Mesenchymal stem cell (in vitro differentiated cells and primary cell): ENCODE results near the gene AFDN.

Experiments
- DNase-seq: peaks from one replicate; pipeline ENCODE4 v3.0.0-alpha.2; 2013
- H2AFZ ChIP-seq: one replicate; pipeline ENCODE4 v1.6.1; 2013; ENCODE audit warnings: low read depth, mild to moderate bottlenecking, control low read depth, inconsistent platforms, low read length, moderate library complexity
- H2AK5ac ChIP-seq: 2 replicates; pipeline ENCODE4 v1.6.1; 2013; ENCODE audit warnings: low read length, moderate library complexity, mild to moderate bottlenecking, inconsistent platforms; ENCODE audit not compliant: severe bottlenecking
- H2BK120ac ChIP-seq: one replicate; pipeline ENCODE4 v1.6.1; 2013; ENCODE audit warnings: low read depth, mild to moderate bottlenecking, inconsistent platforms, low read length, moderate library complexity
- H2BK12ac ChIP-seq, 2 experiments: one replicate each; pipeline ENCODE4 v1.6.1; 2013; ENCODE audit warnings: inconsistent platforms in 2 of 2, low read length in 2 of 2, mild to moderate bottlenecking in 2 of 2, moderate library complexity in 2 of 2, control low read depth in 1 of 2
- H2BK15ac ChIP-seq: one replicate; pipeline ENCODE4 v1.6.1; 2013; ENCODE audit warnings: mild to moderate bottlenecking, low read depth, inconsistent platforms; ENCODE audit not compliant: poor library complexity, severe bottlenecking
- H2BK5ac ChIP-seq: 2 replicates; pipeline ENCODE4 v1.6.1; 2013; ENCODE audit warnings: low read depth, mild to moderate bottlenecking, low read length, control low read depth, inconsistent platforms; ENCODE audit not compliant: poor library complexity, severe bottlenecking
- H3K14ac ChIP-seq, 2 experiments: one replicate each; pipeline ENCODE4 v1.6.1; 2013; ENCODE audit warnings: inconsistent platforms in 2 of 2, low read length in 2 of 2, control low read depth in 1 of 2, mild to moderate bottlenecking in 1 of 2, moderate library complexity in 1 of 2
- H3K18ac ChIP-seq, 2 experiments: one replicate each; pipeline ENCODE4 v1.6.1; 2013; ENCODE audit warnings: inconsistent platforms in 2 of 2, low read length in 2 of 2, control low read depth in 1 of 2, low read depth in 1 of 2, mild to moderate bottlenecking in 1 of 2
- H3K23ac ChIP-seq, 2 experiments: one replicate each; pipeline ENCODE4 v1.6.1; 2013; ENCODE audit warnings: inconsistent platforms in 2 of 2, low read length in 2 of 2, mild to moderate bottlenecking in 2 of 2, moderate library complexity in 2 of 2, control low read depth in 1 of 2
- H3K27ac ChIP-seq: 2 replicates; pipeline ENCODE4 v1.5.1; 2013; ENCODE audit warnings: mild to moderate bottlenecking, moderate library complexity, low read length, control low read depth, inconsistent platforms; ENCODE audit not compliant: poor library complexity, severe bottlenecking
- H3K27me3 ChIP-seq, 2 experiments: 2 replicates each; pipeline versions ENCODE4 v1.6.1 to v1.7.0; 2013; ENCODE audit warnings: low read length in 2 of 2, mild to moderate bottlenecking in 2 of 2, moderate library complexity in 2 of 2, control low read depth in 1 of 2, inconsistent platforms in 1 of 2; ENCODE audit not compliant: control insufficient read depth in 1 of 2, insufficient read depth in 1 of 2
- H3K36me3 ChIP-seq, 2 experiments: 2 replicates each; pipeline versions ENCODE4 v1.6.1 to v1.7.0; 2013; ENCODE audit warnings: low read length in 2 of 2, control low read depth in 1 of 2, inconsistent platforms in 1 of 2, low read depth in 1 of 2, mild to moderate bottlenecking in 1 of 2; ENCODE audit not compliant: insufficient read depth in 2 of 2, control insufficient read depth in 1 of 2
- H3K4ac ChIP-seq, 2 experiments: one replicate each; pipeline ENCODE4 v1.6.1; 2013; ENCODE audit warnings: inconsistent platforms in 2 of 2, low read length in 2 of 2, mild to moderate bottlenecking in 2 of 2, moderate library complexity in 2 of 2, control low read depth in 1 of 2, low read depth in 1 of 2
- H3K4me1 ChIP-seq: 2 replicates; pipeline ENCODE4 v1.6.1; 2013; ENCODE audit warnings: low read depth, low read length, control low read depth; ENCODE audit not compliant: control insufficient read depth, insufficient read depth
- H3K4me2 ChIP-seq: 2 replicates; pipeline ENCODE4 v1.6.1; 2013; ENCODE audit warnings: low read length, mild to moderate bottlenecking, inconsistent platforms; ENCODE audit not compliant: poor library complexity, severe bottlenecking
- H3K4me3 ChIP-seq, 2 experiments: 2 replicates each; pipeline versions ENCODE4 v1.5.1 to v1.7.0; 2013; ENCODE audit warnings: low read length in 2 of 2, mild to moderate bottlenecking in 2 of 2, control low read depth in 1 of 2, low read depth in 1 of 2; ENCODE audit not compliant: insufficient read depth in 1 of 2
- H3K79me1 ChIP-seq: replicated peaks from 2 replicates; pipeline ENCODE4 v1.6.1; 2013; ENCODE audit warnings: mild to moderate bottlenecking, control low read depth, low read length, inconsistent platforms; ENCODE audit not compliant: poor library complexity, severe bottlenecking
- H3K9ac ChIP-seq: 2 replicates; pipeline ENCODE4 v1.7.0; 2013; ENCODE audit warnings: mild to moderate bottlenecking, low read length, moderate library complexity
- H3K9me3 ChIP-seq: 2 replicates; pipeline ENCODE4 v1.7.0; 2013; ENCODE audit warnings: mild to moderate bottlenecking, low read length; ENCODE audit not compliant: control insufficient read depth
- H4K8ac ChIP-seq: one replicate; pipeline ENCODE4 v1.6.1; 2013; ENCODE audit warnings: inconsistent platforms, mild to moderate bottlenecking, low read length, moderate library complexity
- H4K91ac ChIP-seq: one replicate; pipeline ENCODE4 v1.6.1; 2013; ENCODE audit warnings: mild to moderate bottlenecking, low read length, inconsistent platforms
- WGBS: methylation state at CpG from one replicate; pipeline ENCODE4 v1.1.7; 2013; ENCODE audit warnings: mixed read lengths; 5-methylcytosine and 5-hydroxymethylcytosine counted together

The AFDN gene

DNA sequence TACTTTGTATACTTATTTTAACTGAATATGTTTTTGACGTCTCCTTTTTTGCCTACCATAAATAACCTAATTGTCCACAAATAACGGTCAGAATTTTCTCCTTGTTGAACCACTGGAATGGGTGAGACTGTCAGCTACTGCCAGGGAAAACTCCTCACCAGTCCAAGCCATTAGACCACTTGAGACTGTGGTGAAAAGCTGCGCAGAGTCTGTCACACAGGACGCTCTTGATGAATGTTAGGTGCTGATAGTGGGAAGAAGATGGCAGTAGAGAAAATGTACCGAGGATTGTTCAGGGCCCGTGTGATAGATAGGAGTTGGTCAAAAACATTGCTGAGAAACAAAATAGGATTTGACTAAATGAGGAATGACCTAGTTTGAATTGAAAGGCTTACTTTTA, 95.1 kb downstream of the AFDN start:
- no peak overlapping the region for H3K27ac ChIP-seq
- H3K9ac ChIP-seq, result no peak overlapping the region
- H2BK12ac ChIP-seq, result no peak overlapping the region
- no peak overlapping the region for H2BK120ac ChIP-seq
- no peak overlapping the region for H3K23ac ChIP-seq
- no peak overlapping the region for H2BK5ac ChIP-seq
- H4K91ac ChIP-seq, result no peak overlapping the region
- no peak overlapping the region for H3K18ac ChIP-seq
- WGBS, result 96% methylated on average over 6 of the region's 6 CpGs
- no peak overlapping the region for H2BK15ac ChIP-seq
- H3K4me3 ChIP-seq, result no peak overlapping the region
- DNase-seq, result no peak
- no peaks in the 10 kb centered on the region for H3K4me1 ChIP-seq
- H2AK5ac ChIP-seq, result no peak overlapping the region
- no peaks in the 10 kb centered on the region for H3K9me3 ChIP-seq
- no peak overlapping the region for H3K4ac ChIP-seq
- H3K27me3 ChIP-seq, result no peaks in the 10 kb centered on the region
- no peaks in the 10 kb centered on the region for H3K79me1 ChIP-seq
- H3K14ac ChIP-seq, result no peak overlapping the region
- H4K8ac ChIP-seq, result no peak overlapping the region
- no peak overlapping the region for H2AFZ ChIP-seq
- no peak overlapping the region for H3K4me2 ChIP-seq
- peaks cover 32 to 76% of the 10 kb centered on the region in 2 experiments for H3K36me3 ChIP-seq

DNA sequence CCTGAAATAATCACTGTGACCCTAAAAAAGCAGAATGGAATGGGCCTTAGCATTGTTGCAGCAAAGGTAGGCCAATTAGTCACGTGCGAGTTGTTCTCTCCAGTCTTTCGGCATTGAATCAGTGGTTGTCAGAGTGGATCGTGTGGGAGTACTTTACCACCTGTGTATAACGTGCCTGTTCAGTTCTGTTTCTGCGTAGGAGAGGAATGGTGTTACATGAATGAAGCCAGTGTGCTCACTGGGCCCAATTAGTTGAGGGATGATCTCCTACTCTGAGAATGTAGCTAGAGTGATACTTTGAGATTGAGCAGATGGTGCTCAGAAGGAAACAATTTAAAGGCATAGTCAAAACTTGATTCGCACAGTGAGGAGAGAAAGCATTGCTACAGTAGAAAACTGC, 98.3 kb downstream of the AFDN start:
- H2AFZ ChIP-seq, result no peak overlapping the region
- H4K91ac ChIP-seq, result no peak overlapping the region
- H3K18ac ChIP-seq, result no peak overlapping the region
- H3K4ac ChIP-seq, result no peak overlapping the region
- no peak overlapping the region for H3K23ac ChIP-seq
- H3K4me1 ChIP-seq, result peaks cover 3% of the 10 kb centered on the region
- 96% methylated on average over 7 of the region's 7 CpGs for WGBS
- no peak overlapping the region for H2BK15ac ChIP-seq
- no peak overlapping the region for H4K8ac ChIP-seq
- peaks cover 4% of the 10 kb centered on the region for H3K79me1 ChIP-seq
- no peak overlapping the region for H2BK120ac ChIP-seq
- no peaks in the 10 kb centered on the region for H3K27me3 ChIP-seq
- no peak overlapping the region for H3K27ac ChIP-seq
- H3K9ac ChIP-seq, result no peak overlapping the region
- no peak for DNase-seq
- no peak overlapping the region for H3K14ac ChIP-seq
- no peak overlapping the region for H3K4me3 ChIP-seq
- H3K36me3 ChIP-seq, result peaks cover 26 to 57% of the 10 kb centered on the region in 2 experiments
- H2BK12ac ChIP-seq, result no peak overlapping the region
- no peak overlapping the region for H3K4me2 ChIP-seq
- H3K9me3 ChIP-seq, result no peaks in the 10 kb centered on the region
- no peak overlapping the region for H2AK5ac ChIP-seq
- H2BK5ac ChIP-seq, result no peak overlapping the region

DNA sequence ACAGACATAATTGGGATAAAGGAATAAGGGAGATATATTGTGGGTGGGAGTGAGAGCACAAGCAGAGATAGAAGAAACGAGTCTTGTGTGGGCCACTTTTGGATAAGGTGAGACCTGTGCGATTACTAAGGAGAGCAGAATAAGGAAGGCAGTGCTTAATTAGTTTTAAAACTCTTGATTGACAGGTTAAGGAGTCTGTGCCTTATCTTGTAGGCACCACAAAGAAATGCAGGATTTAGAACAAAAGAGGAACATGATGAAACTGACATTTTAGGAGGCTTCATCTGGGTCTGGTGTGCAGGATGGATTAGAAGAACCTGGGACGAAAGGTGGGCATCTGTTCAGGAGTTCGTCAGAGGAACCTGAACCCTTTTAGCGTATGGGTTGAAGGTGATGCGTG, 100.5 kb downstream of the AFDN start:
- Histone ChIP-seq H3K14ac (no peak overlapping the region), H3K4ac (no peak overlapping the region), H3K27me3 (no peaks in the 10 kb centered on the region), H2BK5ac (no peak overlapping the region), H3K23ac (no peak overlapping the region), H3K27ac (no peak overlapping the region), H3K18ac (no peak overlapping the region), H4K8ac (no peak overlapping the region), H4K91ac (no peak overlapping the region), H3K4me3 (no peak overlapping the region), H3K79me1 (peaks cover 7% of the 10 kb centered on the region), H2BK120ac (no peak overlapping the region), H3K9ac (no peak overlapping the region), H2BK15ac (no peak overlapping the region), H3K4me2 (no peak overlapping the region), H2AFZ (no peak overlapping the region), H2BK12ac (no peak overlapping the region), H3K36me3 (peaks cover 22 to 52% of the 10 kb centered on the region in 2 experiments), H3K9me3 (no peaks in the 10 kb centered on the region), H2AK5ac (no peak overlapping the region), H3K4me1 (peaks cover 10% of the 10 kb centered on the region)
- 97% methylated on average over 6 of the region's 6 CpGs for WGBS
- DNase-seq, result no peak

DNA sequence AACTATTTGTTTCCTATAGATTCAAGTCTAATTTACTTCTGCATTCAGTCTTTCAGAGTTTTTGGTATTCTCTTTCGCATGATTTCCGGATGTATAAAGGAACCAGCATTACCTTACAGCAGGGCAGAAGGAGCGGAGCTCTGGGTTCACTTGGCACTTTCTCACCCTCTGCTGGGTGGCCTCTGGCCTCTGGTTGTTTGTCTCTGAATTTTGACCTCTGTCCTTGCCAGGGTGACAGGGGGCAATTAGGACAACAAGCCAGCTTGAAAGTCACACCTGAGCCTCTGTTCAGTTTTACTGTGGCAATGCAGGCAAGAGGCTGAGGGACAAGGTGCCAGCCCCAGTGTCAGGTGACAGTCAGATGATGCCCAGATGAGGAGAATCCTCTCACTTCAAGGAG, 101.4 kb downstream of the AFDN start:
- H3K36me3 ChIP-seq, result peaks cover 22 to 46% of the 10 kb centered on the region in 2 experiments
- no peak for DNase-seq
- no peaks in the 10 kb centered on the region for H3K27me3 ChIP-seq
- peaks cover 10% of the 10 kb centered on the region for H3K4me1 ChIP-seq
- H3K18ac ChIP-seq, result no peak overlapping the region
- H3K9ac ChIP-seq, result no peak overlapping the region
- peaks cover 7% of the 10 kb centered on the region for H3K79me1 ChIP-seq
- H4K8ac ChIP-seq, result no peak overlapping the region
- H3K27ac ChIP-seq, result no peak overlapping the region
- H2BK120ac ChIP-seq, result no peak overlapping the region
- no peak overlapping the region for H2BK15ac ChIP-seq
- no peak overlapping the region for H2BK12ac ChIP-seq
- WGBS, result 98% methylated on average over 3 of the region's 3 CpGs
- H3K4me3 ChIP-seq, result no peak overlapping the region
- H3K4me2 ChIP-seq, result no peak overlapping the region
- no peak overlapping the region for H2AK5ac ChIP-seq
- H4K91ac ChIP-seq, result no peak overlapping the region
- H3K14ac ChIP-seq, result no peak overlapping the region
- H3K23ac ChIP-seq, result no peak overlapping the region
- no peak overlapping the region for H2BK5ac ChIP-seq
- no peak overlapping the region for H3K4ac ChIP-seq
- H3K9me3 ChIP-seq, result no peaks in the 10 kb centered on the region
- no peak overlapping the region for H2AFZ ChIP-seq
